H1 (cell line): Measurements from ENCODE around the gene ENDOU. TPM values are rescaled to one million over a fixed set of nuclear protein-coding genes. Genes with fewer than 3 reads are reported as not detected.

ENCODE experiments used
- CTCF ChIA-PET: fragments of 300-600 bp; sonication (Branson Sonifier 250); formaldehyde crosslinking; loops from one replicate; lab custom pipeline; 2021; ENCODE audit not compliant: partially characterized antibody; lab: Charles Lee
- POLR2A ChIA-PET: fragments of 300-600 bp; sonication (Branson Sonifier 250); formaldehyde crosslinking; loops from one replicate; lab custom pipeline; 2021; ENCODE audit warnings: inconsistent platforms; ENCODE audit not compliant: partially characterized antibody; lab: Charles Lee
- DNase-seq, 2 experiments: peaks; one replicate each; pipeline versions ENCODE4 v3.0.0 to v3.0.0-alpha.2; 2010 to 2022; ENCODE audit warnings: low spot score in 2 of 2, low read depth in 1 of 2, mixed read lengths in 1 of 2
- FAIRE-seq: peaks from 2 replicates; lab custom pipeline; 2011; peaks lifted over from hg19 to GRCh38; lab: Jason Lieb, UNC
- H2AFZ ChIP-seq: 2 replicates; pipeline ENCODE4 v1.8.1; 2012; ENCODE audit warnings: low read length, inconsistent platforms
- H2AK5ac ChIP-seq: 2 replicates; pipeline ENCODE4 v1.6.1; 2013; ENCODE audit warnings: low read depth, low read length
- H2BK120ac ChIP-seq: replicated peaks from 2 replicates; pipeline ENCODE3; 2013; ENCODE audit warnings: low read depth, low read length, inconsistent platforms
- H2BK12ac ChIP-seq: 2 replicates; pipeline ENCODE4 v1.6.1; 2013; ENCODE audit warnings: low read depth, low read length
- H2BK15ac ChIP-seq: 2 replicates; pipeline ENCODE4 v1.6.1; 2013; ENCODE audit warnings: low read length
- H2BK20ac ChIP-seq: 2 replicates; pipeline ENCODE4 v1.6.1; 2013; ENCODE audit warnings: low read length
- H2BK5ac ChIP-seq: 2 replicates; pipeline ENCODE4 v1.6.1; 2013; ENCODE audit warnings: low read depth, low read length
- H3K14ac ChIP-seq: 2 replicates; pipeline ENCODE4 v1.6.1; 2013; ENCODE audit warnings: inconsistent platforms; ENCODE audit not compliant: insufficient read length
- H3K18ac ChIP-seq: 2 replicates; pipeline ENCODE4 v1.6.1; 2013; ENCODE audit warnings: low read length; ENCODE audit errors: extremely low read depth
- H3K23ac ChIP-seq: 2 replicates; pipeline ENCODE4 v1.6.1; 2013; ENCODE audit warnings: inconsistent platforms; ENCODE audit not compliant: insufficient read length
- H3K23me2 ChIP-seq: 2 replicates; pipeline ENCODE4 v1.6.1; 2013; ENCODE audit warnings: low read depth, low read length
- H3K27ac ChIP-seq: 2 replicates; pipeline ENCODE4 v1.6.1; 2011; ENCODE audit warnings: low read depth, low read length, inconsistent platforms
- H3K27me3 ChIP-seq, 4 experiments: replicated peaks in 1 of 4; 1 replicate in 1 of 4; 2 replicates in 3 of 4; pipeline versions ENCODE4 v1.6.1 to v1.8.1; 2011 to 2013; ENCODE audit warnings: low read length in 3 of 4, mild to moderate bottlenecking in 3 of 4, inconsistent platforms in 2 of 4, mixed read lengths in 2 of 4, moderate library complexity in 1 of 4; ENCODE audit not compliant: control insufficient read depth in 3 of 4, insufficient read depth in 3 of 4; ENCODE audit errors: extremely low read depth in 1 of 4
- H3K36me3 ChIP-seq, 4 experiments: 2 replicates each; pipeline versions ENCODE4 v1.6.1 to v1.8.1; 2011 to 2013; ENCODE audit warnings: mild to moderate bottlenecking in 4 of 4, low read length in 3 of 4, moderate library complexity in 2 of 4, control low read depth in 1 of 4, inconsistent platforms in 1 of 4; ENCODE audit not compliant: insufficient read depth in 4 of 4, control insufficient read depth in 2 of 4
- H3K4ac ChIP-seq: replicated peaks from 2 replicates; pipeline ENCODE3; 2013; ENCODE audit warnings: low read length, low read depth, mixed read lengths, inconsistent platforms; ENCODE audit not compliant: insufficient read length
- H3K4me1 ChIP-seq, 4 experiments: replicated peaks in 1 of 4; 1 replicate in 1 of 4; 2 replicates in 3 of 4; pipeline versions ENCODE4 v1.6.1 to v1.8.1; 2011 to 2013; ENCODE audit warnings: low read length in 3 of 4, inconsistent platforms in 2 of 4, mixed read lengths in 1 of 4; ENCODE audit not compliant: insufficient read depth in 4 of 4, control insufficient read depth in 3 of 4
- H3K4me2 ChIP-seq, 2 experiments: 2 replicates each; pipeline versions ENCODE4 v1.6.1 to v1.8.1; 2011 to 2013; ENCODE audit warnings: low read depth in 2 of 2, low read length in 2 of 2, control low read depth in 1 of 2, inconsistent platforms in 1 of 2, mild to moderate bottlenecking in 1 of 2; ENCODE audit not compliant: insufficient read depth in 1 of 2
- H3K4me3 ChIP-seq, 4 experiments: fragments of 200-600, 300-600 bp in 1 of 4; sonication (generic), shearing (Covaris generic), sonication (Bioruptor Twin) in 1 of 4; 2 replicates each; pipeline versions ENCODE4 v1.5.1 to v1.8.1; 2011 to 2016; ENCODE audit warnings: low read length in 4 of 4, low read depth in 3 of 4, control low read depth in 2 of 4, inconsistent platforms in 2 of 4, mild to moderate bottlenecking in 2 of 4, mixed read lengths in 1 of 4, moderate library complexity in 1 of 4; ENCODE audit not compliant: insufficient read depth in 2 of 4; ENCODE audit errors: extremely low read depth in 1 of 4
- H3K56ac ChIP-seq: replicated peaks from 2 replicates; pipeline ENCODE3; 2013; ENCODE audit warnings: low read depth, mild to moderate bottlenecking, mixed read lengths, low read length, inconsistent platforms; ENCODE audit not compliant: insufficient read length
- H3K79me1 ChIP-seq: 2 replicates; pipeline ENCODE4 v1.6.1; 2013; ENCODE audit warnings: low read depth, low read length, control low read depth
- H3K79me2 ChIP-seq, 2 experiments: 2 replicates each; pipeline versions ENCODE4 v1.6.1 to v1.8.1; 2012 to 2013; ENCODE audit warnings: low read length in 2 of 2, mild to moderate bottlenecking in 2 of 2, inconsistent platforms in 1 of 2; ENCODE audit not compliant: insufficient read depth in 2 of 2, control insufficient read depth in 1 of 2
- H3K9ac ChIP-seq, 4 experiments: replicated peaks in 1 of 4; 1 replicate in 1 of 4; 2 replicates in 3 of 4; pipeline versions ENCODE4 v1.6.1 to v1.8.1; 2011 to 2013; ENCODE audit warnings: low read depth in 3 of 4, low read length in 3 of 4, control low read depth in 2 of 4, mild to moderate bottlenecking in 2 of 4, moderate library complexity in 2 of 4, inconsistent platforms in 1 of 4; ENCODE audit errors: extremely low read depth in 1 of 4
- H3K9me3 ChIP-seq, 2 experiments: 2 replicates each; pipeline versions ENCODE4 v1.6.1 to v1.8.1; 2012 to 2013; ENCODE audit warnings: mild to moderate bottlenecking in 2 of 2, moderate library complexity in 2 of 2, control low read depth in 1 of 2, inconsistent platforms in 1 of 2, low read depth in 1 of 2, low read length in 1 of 2, mixed read lengths in 1 of 2; ENCODE audit not compliant: insufficient read depth in 2 of 2
- H4K20me1 ChIP-seq, 2 experiments: replicated peaks in 1 of 2; 2 replicates each; pipeline versions ENCODE3 to v1.8.1; 2011 to 2013; ENCODE audit warnings: inconsistent platforms in 2 of 2, low read length in 2 of 2, mild to moderate bottlenecking in 1 of 2; ENCODE audit not compliant: insufficient read depth in 2 of 2, control insufficient read depth in 1 of 2
- H4K5ac ChIP-seq: 2 replicates; pipeline ENCODE4 v1.6.1; 2013; ENCODE audit warnings: low read length, low read depth, mixed read lengths, inconsistent platforms; ENCODE audit not compliant: insufficient read length
- H4K8ac ChIP-seq: 2 replicates; pipeline ENCODE4 v1.8.0; 2013; ENCODE audit warnings: mild to moderate bottlenecking, moderate library complexity, low read length, inconsistent platforms; ENCODE audit not compliant: insufficient read depth; ENCODE audit errors: extremely low read depth
- H4K91ac ChIP-seq: replicated peaks from 2 replicates; pipeline ENCODE3; 2013; ENCODE audit warnings: low read length, mixed read lengths, inconsistent platforms; ENCODE audit not compliant: insufficient read length
- ASH2L ChIP-seq: fragments of 200-600, 300-600 bp; sonication (generic); IDR thresholded peaks from one replicate; pipeline ENCODE4 v1.7.1; 2017; ENCODE audit warnings: low read length
- ATF3 ChIP-seq: IDR thresholded peaks from 2 replicates; pipeline ENCODE4 v1.6.1; 2011; ENCODE audit warnings: low read depth, mild to moderate bottlenecking, low read length; ENCODE audit not compliant: insufficient read depth
- CREB1 ChIP-seq: IDR thresholded peaks from 2 replicates; pipeline ENCODE4 v1.6.1; 2012; ENCODE audit warnings: inconsistent platforms
- CTBP2 ChIP-seq: IDR thresholded peaks from 2 replicates; pipeline ENCODE4 v1.7.0; 2011; ENCODE audit warnings: borderline replicate concordance, mild to moderate bottlenecking, moderate library complexity, mixed read lengths, low read length; ENCODE audit not compliant: insufficient read depth, insufficient read length
- GABPA ChIP-seq: IDR thresholded peaks from 2 replicates; pipeline ENCODE4 v1.6.1; 2011; ENCODE audit warnings: mild to moderate bottlenecking, low read length, moderate library complexity, borderline replicate concordance; ENCODE audit not compliant: insufficient read depth
- KDM1A ChIP-seq: fragments of 200-600, 300-600 bp; sonication (generic); IDR thresholded peaks from 2 replicates; pipeline ENCODE4 v1.7.1; 2016; ENCODE audit warnings: mild to moderate bottlenecking, low read length, borderline replicate concordance
- NRF1 ChIP-seq: IDR thresholded peaks from 2 replicates; pipeline ENCODE4 v1.6.1; 2011; ENCODE audit warnings: mild to moderate bottlenecking, low read depth, low read length, improper control_type of control experiment
- POLR2A ChIP-seq, 2 experiments: IDR thresholded peaks; 1 replicate in 1 of 2; 2 replicates in 1 of 2; pipeline ENCODE4 v1.6.1; 2011; ENCODE audit warnings: low read depth in 2 of 2, low read length in 2 of 2, mild to moderate bottlenecking in 2 of 2; ENCODE audit errors: control extremely low read depth in 1 of 2
- SAP30 ChIP-seq: fragments of 300-600 bp; sonication (generic); IDR thresholded peaks from 2 replicates; pipeline ENCODE4 v1.7.1; 2012; ENCODE audit warnings: low read length, moderate library complexity, mild to moderate bottlenecking, inconsistent platforms; ENCODE audit not compliant: insufficient read depth, insufficient replicate concordance
- SIX5 ChIP-seq: IDR thresholded peaks from 2 replicates; pipeline ENCODE4 v1.6.1; 2011; ENCODE audit warnings: mild to moderate bottlenecking, low read depth, low read length
- SP1 ChIP-seq: IDR thresholded peaks from 2 replicates; pipeline ENCODE4 v1.6.1; 2011; ENCODE audit warnings: low read depth, low read length
- ZNF274 ChIP-seq: IDR thresholded peaks from 2 replicates; pipeline ENCODE4 v1.7.0; 2012; ENCODE audit warnings: low read length, borderline replicate concordance; ENCODE audit errors: extremely low read depth
- WGBS, 2 experiments: shearing (Covaris generic) in 1 of 2; methylation state at CpG; one replicate each; pipeline versions ENCODE4 v1.1.6 to v1.1.7; 2013 to 2015; ENCODE audit warnings: low lambda C conversion rate in 2 of 2, mixed read lengths in 2 of 2, inconsistent platforms in 1 of 2, low coverage in 1 of 2, missing lambda C conversion rate in 1 of 2; ENCODE audit not compliant: insufficient replicate concordance in 2 of 2, insufficient coverage in 1 of 2, insufficient read length in 1 of 2; ENCODE audit errors: extremely low coverage in 1 of 2, missing lambda C conversion rate in 1 of 2; 5-methylcytosine and 5-hydroxymethylcytosine counted together
- polyA plus RNA-seq, 7 experiments: library from polyadenylated mRNA; depleted of rRNA in 3 of 7; stranded (reverse) in 5 of 7; unstranded in 2 of 7; fragments of >200 nt in 5 of 7; fragments of 200-250 nt in 2 of 7; gene quantifications; 1 replicate in 5 of 7; 2 replicates in 1 of 7; 4 replicates in 1 of 7; pipeline versions ENCODE4 v1.2.1 to v1.2.3, GENCODE V29; 2011 to 2013; ENCODE audit warnings: missing spikeins in 2 of 7, mixed read lengths in 2 of 7
- total RNA-seq: library from RNA; stranded (reverse); fragmentation: NEBNext Ultra II Directional; extraction: Animal tissue kit (Norgen Biotek cat#: 25700); gene quantifications from 2 replicates; pipeline ENCODE4 v1.2.1, GENCODE V29; 2021

ENDOU gene
- total and polyA plus RNA-seq, 2 of the 8 experiments (the other 6 are each of a cell fraction or from before 2014, with no cell fraction given): not detected

- Histone ChIP-seq H3K4me3 (no peak overlapping the region), H3K36me3 (no peaks in the 10 kb centered on the region), H3K27me3 (no peaks in the 10 kb centered on the region), H2AFZ (no peak overlapping the region), H2BK12ac (peak overlapping the region; percentile 77; the same call in 1 of the 2 replicates), H2BK5ac (peak overlapping the region; percentile 56; the same call in 1 of the 2 replicates), H3K14ac (no peak overlapping the region), H3K9me3 (no peaks in the 10 kb centered on the region)
- TF ChIP-seq SIX5 (no peak), POLR2A (IDR thresholded peaks at IDR 0.05; ENCODE audit: control extremely low read depth in 1 of 2, low read depth in 2 of 2, low read length in 2 of 2) (no peak), CTBP2 (no peak), KDM1A (no peak), NRF1 (no peak), GABPA (no peak), CREB1 (no peak), ZNF274 (no peak), ATF3 (no peak), SP1 (no peak), SAP30 (no peak), ASH2L (no peak)
- TF ChIP-seq, all 59 proteins: peak for 0
- Histone ChIP-seq H2BK20ac (no peak overlapping the region), H4K91ac (peak overlapping the region; percentile 75), H4K5ac (no peak overlapping the region), H3K23ac (no peak overlapping the region), H3K79me1 (no peaks in the 10 kb centered on the region), H4K8ac (peak overlapping the region; percentile 74), H3K4me2 (no peak overlapping the region), H2BK120ac (no peak overlapping the region), H3K4me1 (peaks cover 6 to 13% (median 7%) of the 10 kb centered on the region in 4 experiments), H3K27ac (no peak overlapping the region), H3K4ac (no peak overlapping the region), H2AK5ac (peak overlapping the region; percentile 16; the same call in 1 of the 2 replicates), H3K23me2 (no peaks in the 10 kb centered on the region), H3K79me2 (no peaks in the 10 kb centered on the region), H3K56ac (no peak overlapping the region), H3K9ac (no peak overlapping the region), H3K18ac (no peak overlapping the region), H4K20me1 (no peaks in the 10 kb centered on the region), H2BK15ac (peak overlapping the region; percentile 73; the same call in 1 of the 2 replicates)
- ChIA-PET POLR2A (interaction anchor here (0.6 to 1.7 kb wide), 8 partner anchors 9 to 67 kb away, joined by 3 to 6 read pairs (median 3); partner anchors contain the start of gene SLC48A1), CTCF (interaction anchor here (0.9 to 64.6 kb wide), 9 partner anchors 16 to 87 kb away, joined by 3 to 2442 read pairs (median 4); partner anchors contain the start of genes ENDOU and SLC48A1)
- no peak for DNase-seq
- WGBS, 2 experiments: 88% methylated on average over 9 of the region's 9 CpGs; no CpG with 5 or more reads in 1 of the 2 experiments
- no peak for FAIRE-seq
These were observed 26.3 kb upstream of the ENDOU start for GRCh38 chr12:47751561-47751960.
